Activated T-helper 1 cell treated with Interleukin-2 at 50 U/mL for 16 hours (primary cell): ENCODE results near the gene CGREF1.

Experiments
- DNase-seq: peaks from one replicate; pipeline ENCODE4 v3.0.0-alpha.2; 2020; ENCODE audit warnings: low read depth

CGREF1 gene

GRCh38 chr2:27118525-27119329 is at the start of gene CGREF1:
Gene CGREF1 (minus strand): TSS chr2:27119128. CDS start chr2:27104366, 14,762 bp downstream.
- no peak for DNase-seq

GRCh38 chr2:27164960-27165763 is 46.2 kb upstream of the CGREF1 start:
- DNase-seq = no peak

- DNase-seq = no peak
Measured at GRCh38 chr2:27162151-27163121, 43.5 kb upstream of the CGREF1 start.

GRCh38 chr2:27160191-27160590 is 41.3 kb upstream of the CGREF1 start:
- no peak for DNase-seq

- no peak for DNase-seq
Measured at GRCh38 chr2:27159271-27159670, 40.3 kb upstream of the CGREF1 start.

- DNase-seq = no peak
Measured at GRCh38 chr2:27158468-27158867, 39.5 kb upstream of the CGREF1 start.

- no peak for DNase-seq
Measured at GRCh38 chr2:27155069-27155520, 36.2 kb upstream of the CGREF1 start.

GRCh38 chr2:27154488-27154887 is 35.6 kb upstream of the CGREF1 start:
- DNase-seq = no peak

- no peak for DNase-seq
Measured at GRCh38 chr2:27152796-27153464, 34.0 kb upstream of the CGREF1 start.

- no peak for DNase-seq
Measured at GRCh38 chr2:27152102-27152795, 33.3 kb upstream of the CGREF1 start.

GRCh38 chr2:27150639-27151230 is 31.8 kb upstream of the CGREF1 start:
- DNase-seq = no peak

GRCh38 chr2:27149570-27150405 is 30.9 kb upstream of the CGREF1 start:
- DNase-seq = no peak

- DNase-seq = no peak
Measured at GRCh38 chr2:27148801-27149439, 30.0 kb upstream of the CGREF1 start, which contains the start of gene TCF23. Gene TCF23 (plus strand): TSS chr2:27149004. CDS start chr2:27149134, 130 bp downstream.

- DNase-seq = no peak
Measured at GRCh38 chr2:27147935-27148334, 29.0 kb upstream of the CGREF1 start.

- no peak for DNase-seq
Measured at GRCh38 chr2:27145682-27146081, 26.8 kb upstream of the CGREF1 start.

- DNase-seq = no peak
Measured at GRCh38 chr2:27143285-27143684, 24.4 kb upstream of the CGREF1 start.

- DNase-seq = no peak
Measured at GRCh38 chr2:27139310-27139709, 20.4 kb upstream of the CGREF1 start, which contains the start of gene PRR30. Gene PRR30 (minus strand): TSS chr2:27139410. CDS start chr2:27138329, 1,081 bp downstream.

GRCh38 chr2:27138111-27138510 is 19.2 kb upstream of the CGREF1 start:
- DNase-seq = no peak
